Endothelial cell of umbilical vein (primary cell): ENCODE results near the gene UGT1A9. TPM values are rescaled to one million over a fixed set of nuclear protein-coding genes. Genes with fewer than 3 reads are reported as not detected.

Experiments used
- BruUV-seq: library from RNA; stranded (reverse); fragments of 400-500 nt; replicated peaks from 2 replicates; lab custom pipeline; 2021; lab: Mats Ljungman, UMichigan
- CTCF ChIA-PET: fragments of 300-600, 350-600 bp; sonication (Branson Sonifier 250); formaldehyde crosslinking; loops from one replicate; lab custom pipeline; 2021; ENCODE audit warnings: antibody characterized with exemption, inconsistent platforms; lab: Charles Lee
- POLR2A ChIA-PET: fragments of 300-600, 350-600 bp; sonication (Branson Sonifier 250); formaldehyde crosslinking; loops from one replicate; lab custom pipeline; 2021; ENCODE audit warnings: antibody characterized with exemption, inconsistent platforms; lab: Charles Lee
- DNase-seq: peaks from one replicate; pipeline ENCODE4 v3.0.0-alpha.2; 2011; ENCODE audit warnings: low read depth, low spot score
- FAIRE-seq: peaks from 2 replicates; lab custom pipeline; 2011; peaks lifted over from hg19 to GRCh38; lab: Jason Lieb, UNC
- H2AFZ ChIP-seq: 2 replicates; pipeline ENCODE4 v1.6.0; 2012; ENCODE audit warnings: low read depth, low read length, control low read depth, inconsistent platforms
- H3K27ac ChIP-seq: 2 replicates; pipeline ENCODE4 v1.5.1; 2011; ENCODE audit warnings: low read depth, mild to moderate bottlenecking, control low read depth, low read length, moderate library complexity; ENCODE audit not compliant: insufficient read depth
- H3K27me3 ChIP-seq, 2 experiments: 2 replicates each; pipeline versions ENCODE4 v1.6.0 to v1.6.1; 2011; ENCODE audit warnings: low read length in 2 of 2, mixed read lengths in 1 of 2; ENCODE audit not compliant: control insufficient read depth in 2 of 2, insufficient read depth in 2 of 2
- H3K36me3 ChIP-seq, 2 experiments: 2 replicates in 1 of 2; 3 replicates in 1 of 2; pipeline ENCODE4 v1.5.1; 2011; ENCODE audit warnings: low read length in 2 of 2, mild to moderate bottlenecking in 1 of 2, moderate library complexity in 1 of 2; ENCODE audit not compliant: control insufficient read depth in 2 of 2, insufficient read depth in 2 of 2; ENCODE audit errors: extremely low read depth in 1 of 2
- H3K4me1 ChIP-seq: 3 replicates; pipeline ENCODE4 v1.5.1; 2011; ENCODE audit warnings: mild to moderate bottlenecking, low read length; ENCODE audit not compliant: control insufficient read depth, insufficient read depth; ENCODE audit errors: extremely low read depth
- H3K4me2 ChIP-seq: 2 replicates; pipeline ENCODE4 v1.6.1; 2011; ENCODE audit warnings: low read length, control low read depth, mixed read lengths; ENCODE audit not compliant: insufficient read depth
- H3K4me3 ChIP-seq, 3 experiments: fragments of 200-600 bp in 1 of 3; sonication (generic), shearing (Covaris generic) in 1 of 3; replicated peaks in 1 of 3; 2 replicates each; pipeline ENCODE4 v1.5.1; 2011 to 2016; ENCODE audit warnings: control low read depth in 3 of 3, low read length in 3 of 3, mild to moderate bottlenecking in 2 of 3, inconsistent platforms in 1 of 3, low read depth in 1 of 3, moderate library complexity in 1 of 3; ENCODE audit not compliant: insufficient read depth in 1 of 3
- H3K79me2 ChIP-seq: 2 replicates; pipeline ENCODE4 v1.6.0; 2012; ENCODE audit warnings: low read length, inconsistent platforms; ENCODE audit not compliant: control insufficient read depth, insufficient read depth
- H3K9ac ChIP-seq: replicated peaks from 2 replicates; pipeline ENCODE3; 2011; ENCODE audit warnings: low read length, control low read depth; ENCODE audit not compliant: insufficient read depth; ENCODE audit errors: extremely low read depth
- H3K9me1 ChIP-seq: replicated peaks from 3 replicates; pipeline ENCODE4 v1.6.0; 2011; ENCODE audit warnings: mild to moderate bottlenecking, low read length; ENCODE audit not compliant: control insufficient read depth, insufficient read depth; ENCODE audit errors: extremely low read depth
- H3K9me3 ChIP-seq: replicated peaks from 2 replicates; pipeline ENCODE4 v1.5.1; 2012; ENCODE audit warnings: low read length, inconsistent platforms; ENCODE audit not compliant: control insufficient read depth, insufficient read depth
- H4K20me1 ChIP-seq: replicated peaks from 2 replicates; pipeline ENCODE3; 2011; ENCODE audit warnings: mild to moderate bottlenecking, low read length; ENCODE audit not compliant: control insufficient read depth, insufficient read depth; ENCODE audit errors: extremely low read depth
- EZH2 ChIP-seq: IDR thresholded peaks from 2 replicates; pipeline ENCODE4 v1.6.1; 2012; ENCODE audit warnings: borderline replicate concordance, low read depth, mild to moderate bottlenecking, moderate library complexity, low read length, inconsistent platforms; ENCODE audit not compliant: severe bottlenecking
- FOS ChIP-seq: IDR thresholded peaks from 2 replicates; pipeline ENCODE4 v1.6.1; 2011; ENCODE audit warnings: mild to moderate bottlenecking, low read length, moderate library complexity, borderline replicate concordance; ENCODE audit not compliant: insufficient read depth
- GATA2 ChIP-seq: IDR thresholded peaks from 2 replicates; pipeline ENCODE4 v1.7.0; 2011; ENCODE audit warnings: low read depth, mild to moderate bottlenecking, moderate library complexity, mixed read lengths, low read length; ENCODE audit not compliant: insufficient read length, insufficient read depth
- JUN ChIP-seq: IDR thresholded peaks from 2 replicates; pipeline ENCODE4 v1.6.1; 2011; ENCODE audit warnings: borderline replicate concordance, low read depth; ENCODE audit not compliant: insufficient read length, insufficient read depth
- MYC ChIP-seq: IDR thresholded peaks from one replicate; pipeline ENCODE4 v1.6.1; 2011; ENCODE audit warnings: mild to moderate bottlenecking, low read depth, low read length
- POLR2A ChIP-seq: IDR thresholded peaks from 2 replicates; pipeline ENCODE4 v1.6.1; 2012; ENCODE audit warnings: low read depth, mild to moderate bottlenecking, control low read depth, low read length
- POLR2AphosphoS5 ChIP-seq: IDR thresholded peaks from 2 replicates; pipeline ENCODE4 v1.6.1; 2012; ENCODE audit warnings: low read depth, mild to moderate bottlenecking, control low read depth, low read length, moderate library complexity; ENCODE audit not compliant: insufficient read depth
- dilution Hi-C: fragments of 300-500 bp; cut with MboI; formaldehyde crosslinking; loops from one replicate; pipeline ENCODE4 v1.15.0; 2019; ENCODE audit warnings: low sequenced_read_pairs; ENCODE audit not compliant: extremely low pct_ligation_motif_present
- intact Hi-C: fragments of 100-400 bp; cut with micrococcal nuclease; formaldehyde crosslinking; loops from one replicate; pipeline ENCODE4 v1.10.0; 2022
- polyA plus RNA-seq, 4 experiments: library from polyadenylated mRNA; depleted of rRNA in 3 of 4; stranded (reverse) in 3 of 4; unstranded in 1 of 4; fragments of >200 nt; gene quantifications; 2 replicates each; pipeline versions ENCODE4 v1.2.1 to v1.2.3, GENCODE V29; 2011 to 2012; ENCODE audit warnings: missing spikeins in 1 of 4
- total RNA-seq: library from RNA; stranded (reverse); gene quantifications from 2 replicates; pipeline ENCODE4 v1.2.3, GENCODE V29; 2021
- TF ChIP-seq, protein P1 (sequence below), 2 donors: IDR thresholded peaks; 1 replicate in 1 of 2; 2 replicates in 1 of 2; pipeline ENCODE4 v1.5.1; 2011; ENCODE audit warnings: low read length in 2 of 2, mild to moderate bottlenecking in 2 of 2, moderate library complexity in 2 of 2, control low read depth in 1 of 2, inconsistent platforms in 1 of 2, low read depth in 1 of 2; ENCODE audit not compliant: insufficient read depth in 1 of 2; ENCODE audit errors: extremely low read depth in 1 of 2
- TF ChIP-seq, protein P2 (sequence below): IDR thresholded peaks from 2 replicates; pipeline ENCODE4 v1.6.1; 2011; ENCODE audit not compliant: insufficient read depth, insufficient read length

UGT1A9 gene
- total and polyA plus RNA-seq, 2 donors (not counting 3 experiments of a cell fraction or from before 2014, with no cell fraction given): not detected

DNA sequence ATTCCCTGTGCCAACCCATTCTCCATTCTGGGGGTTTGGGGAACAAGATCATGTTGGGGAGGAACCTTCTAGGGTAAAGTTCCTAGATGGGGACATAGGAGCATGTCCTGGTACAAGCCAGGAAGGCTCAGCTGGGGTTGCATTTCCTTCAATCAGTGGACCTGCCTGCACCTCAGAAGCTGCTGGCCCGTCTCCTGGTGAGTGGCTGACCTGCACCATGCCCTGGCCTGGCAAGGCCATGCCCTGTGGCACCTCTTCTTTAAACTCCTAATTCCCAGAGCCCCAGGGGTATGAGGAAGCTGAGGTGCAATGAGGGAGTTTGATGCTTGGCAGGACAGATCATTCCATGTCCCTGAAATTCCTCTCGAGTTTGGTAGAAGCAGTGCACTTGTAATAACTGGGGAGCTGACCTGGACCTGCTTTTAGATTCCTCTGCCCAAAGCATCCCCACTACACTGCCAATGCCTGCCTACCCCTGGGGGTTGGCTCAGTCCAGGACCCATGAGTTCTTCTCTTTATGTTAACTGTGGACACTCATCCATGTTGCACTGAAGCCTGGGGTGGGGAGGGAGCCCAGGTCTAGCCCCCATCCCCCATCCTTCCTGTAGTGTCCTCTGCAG, 131.7 kb downstream of the UGT1A9 start:
- H4K20me1 ChIP-seq: no peaks in the 10 kb centered on the region
- no TSS peak for BruUV-seq
- DNase-seq (no peak), FAIRE-seq (no peak)
- H3K36me3 ChIP-seq: no peaks in the 10 kb centered on the region
- intact Hi-C loops: no loop called here
- dilution Hi-C loops: no loop called here
- no peak overlapping the region for H3K4me3 ChIP-seq
- ChIA-PET POLR2A (no interaction called here), CTCF (no interaction called here)
- H3K9me1 ChIP-seq: no peaks in the 10 kb centered on the region
- TF ChIP-seq EZH2 (no peak), GATA2 (no peak), POLR2A (no peak), MYC (no peak), JUN (no peak), FOS (no peak), POLR2AphosphoS5 (no peak)
- TF ChIP-seq, protein P1, sequence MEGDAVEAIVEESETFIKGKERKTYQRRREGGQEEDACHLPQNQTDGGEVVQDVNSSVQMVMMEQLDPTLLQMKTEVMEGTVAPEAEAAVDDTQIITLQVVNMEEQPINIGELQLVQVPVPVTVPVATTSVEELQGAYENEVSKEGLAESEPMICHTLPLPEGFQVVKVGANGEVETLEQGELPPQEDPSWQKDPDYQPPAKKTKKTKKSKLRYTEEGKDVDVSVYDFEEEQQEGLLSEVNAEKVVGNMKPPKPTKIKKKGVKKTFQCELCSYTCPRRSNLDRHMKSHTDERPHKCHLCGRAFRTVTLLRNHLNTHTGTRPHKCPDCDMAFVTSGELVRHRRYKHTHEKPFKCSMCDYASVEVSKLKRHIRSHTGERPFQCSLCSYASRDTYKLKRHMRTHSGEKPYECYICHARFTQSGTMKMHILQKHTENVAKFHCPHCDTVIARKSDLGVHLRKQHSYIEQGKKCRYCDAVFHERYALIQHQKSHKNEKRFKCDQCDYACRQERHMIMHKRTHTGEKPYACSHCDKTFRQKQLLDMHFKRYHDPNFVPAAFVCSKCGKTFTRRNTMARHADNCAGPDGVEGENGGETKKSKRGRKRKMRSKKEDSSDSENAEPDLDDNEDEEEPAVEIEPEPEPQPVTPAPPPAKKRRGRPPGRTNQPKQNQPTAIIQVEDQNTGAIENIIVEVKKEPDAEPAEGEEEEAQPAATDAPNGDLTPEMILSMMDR (IDR thresholded peaks at IDR 0.05; ENCODE audit: extremely low read depth in 1 of 2, insufficient read depth in 1 of 2, low read depth in 1 of 2, low read length in 2 of 2): no peak
- TF ChIP-seq, protein P2, sequence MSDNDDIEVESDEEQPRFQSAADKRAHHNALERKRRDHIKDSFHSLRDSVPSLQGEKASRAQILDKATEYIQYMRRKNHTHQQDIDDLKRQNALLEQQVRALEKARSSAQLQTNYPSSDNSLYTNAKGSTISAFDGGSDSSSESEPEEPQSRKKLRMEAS: no peak
- H3K4me1 ChIP-seq: no peaks in the 10 kb centered on the region
- no peak overlapping the region for H3K9ac ChIP-seq
- no peak overlapping the region for H3K27ac ChIP-seq
- no peak overlapping the region for H2AFZ ChIP-seq
- no peaks in the 10 kb centered on the region for H3K79me2 ChIP-seq
- H3K9me3 ChIP-seq: no peaks in the 10 kb centered on the region
- no peak overlapping the region for H3K4me2 ChIP-seq
- no peaks in the 10 kb centered on the region for H3K27me3 ChIP-seq
